ENCODE data around the gene CNIH2.
A peak's percentile ranks its signal among the peaks of the same experiment; 100 is the strongest.
"Not testable (repeated sequence)": the region's sequence is repeated elsewhere in the genome, so short reads cannot be mapped to it uniquely, and the experiment has no call there.

The CNIH2 gene

DNA sequence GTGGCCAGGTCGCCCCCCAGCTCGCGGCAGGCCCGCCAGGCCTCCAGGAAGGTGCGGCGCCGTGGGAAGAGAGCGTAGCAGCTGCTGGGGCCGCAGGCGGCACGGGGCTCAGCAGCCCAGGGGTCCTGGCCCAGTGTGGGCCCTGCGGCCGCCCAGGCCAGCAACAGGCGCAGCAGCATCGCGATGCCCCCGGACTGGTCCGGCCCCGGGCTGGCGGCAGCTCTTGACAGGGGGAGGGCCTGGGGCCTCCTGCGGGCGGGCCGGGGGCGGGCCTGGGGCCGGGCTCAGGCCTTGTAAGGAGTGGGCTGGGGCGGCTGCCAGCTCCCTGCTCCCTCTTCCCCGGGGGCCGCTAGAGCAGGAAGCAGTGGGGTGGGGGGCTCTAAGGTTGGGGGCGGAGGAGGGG is 38.9 kb downstream of the CNIH2 start, which contains the start of gene CD248:
Gene CD248, minus strand, starts transcription at position 196 of the 403 bp plus-strand sequence. Its CDS starts 17 bp downstream, at position 179.
- no peak for DNase-seq

- no peak for DNase-seq
These were observed 39.3 kb downstream of the CNIH2 start for GRCh38 chr11:66317322-66317722.

GRCh38 chr11:66317723-66318599 is 40.0 kb downstream of the CNIH2 start:
- DNase-seq = peak; percentile 47

- no peak for DNase-seq
These were observed 40.6 kb downstream of the CNIH2 start for GRCh38 chr11:66318600-66318970.

DNA sequence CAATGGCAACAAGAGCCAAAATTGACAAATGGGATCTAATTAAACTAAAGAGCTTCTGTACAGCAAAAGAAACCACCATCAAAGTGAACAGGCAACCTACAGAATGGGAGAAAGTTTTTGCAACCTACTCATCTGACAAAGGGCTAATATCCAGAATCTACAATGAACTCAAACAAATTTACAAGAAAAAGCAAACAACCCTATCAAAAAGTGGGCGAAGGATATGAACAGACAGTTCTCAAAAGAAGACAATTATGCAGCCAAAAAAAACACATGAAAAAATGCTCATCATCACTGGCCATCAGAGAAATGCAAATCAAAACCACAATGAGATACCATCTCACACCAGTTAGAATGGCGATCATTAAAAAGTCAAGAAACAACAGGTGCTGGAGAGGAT is 42.3 kb downstream of the CNIH2 start:
- DNase-seq = not testable (repeated sequence)

GRCh38 chr11:66320748-66321147 is 42.8 kb downstream of the CNIH2 start:
- not testable (repeated sequence) for DNase-seq

- DNase-seq = no peak
These were observed 43.6 kb downstream of the CNIH2 start for GRCh38 chr11:66321606-66322005.

- no peak for DNase-seq
These were observed 44.9 kb downstream of the CNIH2 start for GRCh38 chr11:66322732-66323427.

DNA sequence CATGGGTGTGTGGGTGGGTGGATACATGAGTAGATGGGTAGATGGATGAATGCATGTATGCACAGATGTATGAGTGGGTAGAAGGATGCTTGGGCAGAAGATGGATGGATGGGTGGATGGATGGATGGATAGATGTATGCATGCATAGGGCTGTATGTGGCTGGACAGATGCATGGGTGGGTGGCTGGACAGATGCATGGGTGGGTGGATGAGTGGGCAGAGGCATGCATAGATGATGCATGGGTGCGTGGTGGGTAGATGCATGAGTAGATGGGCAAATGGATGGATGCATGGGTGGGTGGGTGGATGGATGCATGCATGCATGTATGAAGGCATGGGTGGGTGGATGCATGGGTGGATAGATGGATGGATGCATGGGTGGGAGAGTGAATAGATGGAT is 45.7 kb downstream of the CNIH2 start:
- DNase-seq = no peak

DNA sequence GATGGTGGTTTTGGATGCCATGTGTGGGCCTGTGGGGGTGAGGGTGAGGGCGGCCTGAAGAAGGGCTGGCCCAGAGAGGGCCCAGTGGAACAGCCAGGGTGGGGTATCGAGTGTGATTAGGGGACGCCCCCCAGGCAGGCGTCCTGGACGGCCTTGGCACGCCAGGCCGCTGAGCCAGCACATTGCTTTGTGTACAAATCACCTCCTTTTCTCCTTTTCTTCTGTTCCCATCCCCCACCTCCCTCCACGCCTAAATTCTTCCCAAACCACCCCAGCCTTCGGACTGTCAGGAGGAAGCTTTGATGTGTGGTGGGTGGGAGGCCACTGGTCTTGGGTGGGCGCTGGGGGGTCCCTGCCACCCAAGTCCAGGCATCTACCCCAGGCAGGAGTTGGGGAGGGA is 46.7 kb downstream of the CNIH2 start:
- no peak for DNase-seq

- no peak for DNase-seq
These were observed 47.3 kb downstream of the CNIH2 start for GRCh38 chr11:66325263-66325671.

DNA sequence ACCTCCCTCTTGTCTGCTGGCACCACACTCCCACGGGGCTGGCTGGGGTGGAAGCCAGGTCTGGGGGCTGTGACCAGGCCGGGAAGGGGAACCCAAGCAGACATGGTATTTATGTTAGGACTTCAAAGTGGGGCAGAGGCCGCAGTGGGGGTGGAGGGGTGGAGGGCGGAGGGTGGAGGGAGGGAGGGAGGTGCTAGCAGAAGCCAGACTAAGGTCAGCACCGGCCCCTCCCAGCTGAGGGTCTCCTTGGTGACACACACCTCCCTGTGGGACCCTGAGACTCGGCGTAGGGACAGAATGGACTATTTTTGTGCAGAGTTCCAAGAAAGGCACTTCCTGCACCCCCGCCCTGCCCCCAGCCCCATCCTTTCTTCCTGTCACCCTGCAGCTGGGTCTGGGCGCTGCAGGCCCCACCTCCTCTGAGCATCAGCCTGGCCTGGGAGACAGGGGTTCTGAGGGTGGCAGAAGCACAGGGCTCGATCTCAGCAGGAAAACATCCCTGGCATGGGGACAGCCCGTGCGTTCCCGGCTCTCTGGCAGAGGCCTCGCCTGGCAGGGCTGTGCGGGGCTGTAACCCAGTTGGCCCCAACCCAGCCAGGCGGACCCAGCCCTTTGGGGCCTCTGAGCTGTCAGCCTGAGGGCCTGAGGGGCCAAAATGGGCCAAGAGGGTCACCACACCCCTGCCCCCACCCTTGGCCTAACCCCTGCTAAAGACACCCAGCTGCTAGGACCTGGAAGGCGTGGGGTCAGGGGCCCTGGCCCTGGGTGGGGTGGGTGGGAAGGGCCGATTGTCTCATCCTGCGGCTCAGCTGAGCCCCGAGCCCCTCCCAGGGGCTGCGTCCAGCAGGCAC is 48.5 kb downstream of the CNIH2 start:
- no peak for DNase-seq

GRCh38 chr11:66327171-66328030 is 49.4 kb downstream of the CNIH2 start:
- DNase-seq = no peak

DNA sequence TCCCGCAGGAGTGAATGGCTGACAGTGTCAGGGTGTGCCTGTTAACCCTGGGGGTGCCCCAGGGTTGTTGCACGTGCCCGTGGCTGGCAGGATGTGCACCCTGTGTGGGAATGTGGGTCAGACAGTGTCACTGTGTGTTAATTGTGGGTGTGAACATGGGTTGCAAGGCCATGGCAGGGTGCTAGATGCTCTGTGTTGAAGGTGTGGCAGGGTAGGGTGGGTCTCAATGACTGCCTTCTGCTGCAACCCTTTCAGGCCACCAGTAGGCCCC is 50.0 kb downstream of the CNIH2 start:
- no peak for DNase-seq

DNA sequence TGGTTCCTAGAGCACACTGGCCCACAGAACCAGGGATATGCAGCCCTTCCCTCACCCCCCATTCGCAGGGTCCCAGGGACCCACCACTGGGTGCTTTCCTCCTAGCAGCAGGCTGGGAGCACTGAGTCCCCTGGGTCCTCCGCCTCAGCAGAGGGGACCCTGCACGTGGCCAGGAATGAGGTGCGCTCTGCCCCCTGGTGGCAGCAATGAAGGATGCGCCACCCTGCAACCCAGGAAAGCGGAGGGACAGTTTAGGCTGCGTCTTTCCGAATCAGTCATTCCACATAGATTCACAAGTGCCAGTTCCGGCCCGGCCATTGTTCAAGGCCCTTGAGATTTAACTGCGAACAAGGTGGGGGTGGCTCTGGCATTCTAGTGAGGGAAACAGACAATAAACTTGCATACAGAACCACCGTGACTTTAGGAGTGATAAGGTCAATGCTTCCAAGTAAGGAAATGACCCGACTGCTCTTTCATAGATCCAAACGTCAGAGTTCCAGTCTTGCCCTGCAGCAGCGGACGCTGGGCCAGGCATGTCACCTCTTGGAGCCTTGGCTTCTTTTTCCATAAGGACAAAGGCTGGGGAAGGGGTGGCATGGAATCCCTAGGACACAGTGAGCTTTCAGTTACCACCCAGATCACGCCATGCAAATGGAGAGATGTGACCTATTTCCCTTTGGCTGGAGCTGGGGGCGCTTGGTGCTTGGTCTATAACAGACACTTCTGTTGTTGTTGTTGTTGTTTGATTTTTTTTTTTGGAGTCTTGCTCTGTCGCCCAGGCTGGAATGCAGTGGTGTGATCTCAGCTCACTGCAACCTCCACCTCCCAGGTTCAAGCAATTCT is 50.5 kb downstream of the CNIH2 start:
- peak; percentile 70 for DNase-seq

GRCh38 chr11:66329165-66329673 is 51.2 kb downstream of the CNIH2 start:
- DNase-seq = no peak

DNA sequence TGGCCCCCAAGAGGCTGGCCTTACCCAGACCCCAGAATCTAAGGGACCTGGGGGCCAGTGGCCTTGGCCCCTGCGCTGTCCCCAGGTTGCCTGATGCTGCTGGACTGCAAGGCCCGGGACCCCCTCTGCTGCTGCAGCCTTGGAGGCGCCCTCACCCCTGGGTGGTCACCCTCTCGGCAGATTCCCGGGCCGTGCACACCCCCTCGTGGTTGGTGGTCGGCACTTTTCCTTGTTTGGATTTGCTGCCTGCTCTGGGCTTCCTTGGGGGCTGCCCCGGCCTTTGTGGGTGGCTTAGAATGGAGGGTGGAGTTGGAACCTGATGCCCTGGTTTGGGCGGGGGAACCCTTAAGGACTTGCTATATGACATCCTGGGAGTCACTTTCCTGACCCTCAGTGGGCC is 53.0 kb downstream of the CNIH2 start:
- no peak for DNase-seq

GRCh38 chr11:66331542-66332370 is 53.8 kb downstream of the CNIH2 start:
- DNase-seq = no peak

DNA sequence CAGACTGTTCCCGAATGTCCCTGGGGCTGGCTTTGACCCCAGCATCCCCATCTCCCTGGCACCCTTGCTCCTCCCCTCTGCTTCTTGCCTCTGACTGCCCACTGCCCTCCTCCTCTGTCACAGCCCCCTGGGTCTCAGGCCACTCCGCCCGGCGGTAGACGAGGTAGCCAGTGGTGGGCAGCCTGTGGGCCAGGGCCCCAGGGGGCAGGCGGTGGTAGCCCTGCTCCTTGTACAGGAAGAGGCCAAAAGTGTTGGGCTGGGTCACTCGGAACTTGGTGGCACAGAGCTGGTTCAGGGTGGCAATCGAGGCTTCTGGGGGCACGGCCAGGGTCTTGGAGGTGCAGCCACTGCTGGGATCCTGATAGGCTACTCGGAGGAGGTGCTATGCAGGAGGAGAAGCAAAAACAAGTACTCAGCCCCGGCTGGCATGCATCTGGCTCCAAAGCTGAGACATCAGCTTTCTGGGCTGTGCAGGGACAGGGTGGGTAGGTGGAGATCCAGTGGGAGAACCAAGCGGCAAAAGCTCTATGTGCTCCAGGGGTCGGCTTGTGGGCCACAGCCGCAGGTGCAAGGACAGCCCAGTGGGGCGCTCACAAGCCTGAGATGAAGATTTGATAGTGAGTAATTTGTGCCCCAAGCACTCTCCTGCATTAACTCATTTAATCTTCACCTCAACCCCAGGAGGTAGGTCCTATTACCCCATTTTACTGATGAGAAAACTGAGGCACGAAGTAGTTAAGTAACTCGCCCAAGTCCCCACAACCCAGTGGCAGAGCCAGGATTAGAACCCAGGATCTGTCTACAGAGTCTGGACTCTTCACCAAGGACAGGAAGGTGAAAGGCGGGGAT is 54.6 kb downstream of the CNIH2 start:
- DNase-seq = no peak

All from effector CD4-positive, alpha-beta T cell (primary cell).